NCI-H1092 treated with DMSO at 0.1 percent for 48 hours (cell line): ENCODE data around the gene ASAP2.

ENCODE experiments used
- DNase-seq: peaks from one replicate; lab custom pipeline; 2025; lab: John Stamatoyannopoulos, UW

The ASAP2 gene

GRCh38 chr2:9347411-9347881, 140.8 kb downstream of the ASAP2 start:
- DNase-seq: no peak

- no peak for DNase-seq
These were observed 147.7 kb downstream of the ASAP2 start for GRCh38 chr2:9354318-9354717.

- DNase-seq: no peak
These were observed 148.7 kb downstream of the ASAP2 start for GRCh38 chr2:9355270-9355669.

- no peak for DNase-seq
These were observed 149.1 kb downstream of the ASAP2 start for GRCh38 chr2:9355716-9356115.

DNA sequence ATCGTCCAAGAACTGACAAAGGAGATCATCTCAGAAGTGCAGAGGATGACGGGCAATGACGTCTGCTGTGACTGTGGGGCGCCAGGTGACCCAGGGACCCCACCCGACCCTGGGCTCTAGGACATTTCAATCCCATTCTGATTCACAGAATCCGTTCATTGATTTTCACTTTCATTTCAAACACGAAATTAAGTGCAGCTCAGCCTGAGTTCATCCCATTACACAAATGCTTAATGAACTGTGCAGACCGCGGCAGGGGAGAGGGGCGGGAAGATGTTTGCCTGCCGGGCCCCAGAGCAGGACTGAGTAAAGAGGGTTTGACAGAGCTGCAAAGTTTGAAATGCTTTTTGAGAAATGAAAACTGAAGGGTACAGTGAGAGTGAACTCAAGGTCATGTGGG, 149.6 kb downstream of the ASAP2 start:
- no peak for DNase-seq

DNA sequence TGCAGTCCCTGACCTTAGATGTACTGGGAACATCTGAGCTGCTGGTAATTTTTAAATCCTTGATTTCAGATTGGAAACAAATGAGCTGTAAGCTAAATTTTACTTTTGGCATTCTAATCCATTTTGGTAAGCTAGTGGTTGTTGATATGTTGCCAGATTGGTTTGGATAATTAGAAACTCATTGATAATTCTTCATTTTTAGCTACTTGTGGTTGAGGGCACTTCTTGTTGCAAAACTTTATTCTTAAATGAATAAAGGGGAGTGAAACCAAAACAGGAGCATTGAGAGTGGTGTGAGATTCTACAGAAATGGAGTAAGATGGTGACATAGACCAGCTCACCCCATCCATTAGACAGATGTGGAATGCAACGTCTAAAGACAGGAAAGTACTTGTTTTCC, 152.2 kb downstream of the ASAP2 start:
- DNase-seq: no peak

- DNase-seq: no peak
These were observed 152.9 kb downstream of the ASAP2 start for GRCh38 chr2:9359463-9359862.

DNA sequence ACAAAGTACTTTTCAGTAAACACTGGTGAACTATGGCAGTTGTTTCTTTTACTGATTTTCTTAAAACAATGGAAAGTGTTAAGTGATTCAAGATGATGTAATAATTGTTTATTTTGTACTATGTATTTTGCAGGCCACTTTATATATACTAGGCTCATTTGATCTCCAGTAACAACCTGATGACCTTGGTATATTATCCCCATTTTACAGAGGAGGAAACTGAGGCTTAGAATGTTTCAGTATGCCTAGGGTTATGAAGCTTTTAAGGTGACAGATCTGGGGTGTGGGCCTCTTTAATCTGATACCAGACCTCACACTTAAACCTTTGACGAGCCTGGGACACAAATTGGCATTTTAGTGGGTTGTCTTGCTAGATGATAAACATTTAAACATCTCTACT, 153.5 kb downstream of the ASAP2 start:
- no peak for DNase-seq

DNA sequence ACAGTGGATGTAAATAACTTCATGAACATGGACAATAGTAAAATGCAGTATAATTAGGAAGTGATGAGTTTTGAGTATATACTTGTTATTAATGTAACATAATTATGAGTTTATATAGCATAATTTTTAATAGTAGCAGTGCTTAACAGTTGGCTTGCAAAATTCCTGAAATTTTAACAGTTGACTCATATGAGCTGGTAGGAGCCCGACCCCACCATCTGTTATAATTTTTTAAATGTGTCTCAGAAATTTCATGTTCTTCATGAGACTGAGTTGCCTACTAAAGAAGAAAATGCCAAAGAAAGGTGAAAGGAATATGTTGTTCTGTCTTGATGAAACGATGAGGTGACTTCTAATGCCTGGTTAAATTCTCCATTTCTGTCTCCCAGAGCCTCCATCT, 154.1 kb downstream of the ASAP2 start:
- DNase-seq: no peak

DNA sequence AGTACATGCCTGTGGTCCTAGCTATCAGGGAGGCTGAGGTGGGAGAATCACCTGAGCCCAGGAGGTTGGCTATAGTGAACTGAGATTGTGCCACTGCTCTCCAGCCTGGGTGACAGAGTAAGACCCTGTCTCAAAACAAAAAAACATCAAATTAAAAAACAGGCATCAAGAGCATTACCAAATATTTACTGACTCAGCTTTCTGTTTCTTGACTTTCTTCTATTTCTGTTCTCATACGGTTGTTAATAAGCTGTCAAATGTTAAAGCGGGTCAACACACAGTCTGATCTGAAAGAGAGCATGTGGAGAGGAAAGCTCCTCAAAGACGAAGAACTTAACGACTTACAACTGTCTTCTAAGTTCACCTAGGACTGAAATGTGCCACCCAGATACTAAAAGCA, 157.8 kb downstream of the ASAP2 start:
- no peak for DNase-seq

GRCh38 chr2:9364791-9365497, 158.3 kb downstream of the ASAP2 start:
- no peak for DNase-seq

GRCh38 chr2:9365498-9366019, 158.9 kb downstream of the ASAP2 start:
- no peak for DNase-seq

- no peak for DNase-seq
These were observed 159.4 kb downstream of the ASAP2 start for GRCh38 chr2:9366026-9366425.

DNA sequence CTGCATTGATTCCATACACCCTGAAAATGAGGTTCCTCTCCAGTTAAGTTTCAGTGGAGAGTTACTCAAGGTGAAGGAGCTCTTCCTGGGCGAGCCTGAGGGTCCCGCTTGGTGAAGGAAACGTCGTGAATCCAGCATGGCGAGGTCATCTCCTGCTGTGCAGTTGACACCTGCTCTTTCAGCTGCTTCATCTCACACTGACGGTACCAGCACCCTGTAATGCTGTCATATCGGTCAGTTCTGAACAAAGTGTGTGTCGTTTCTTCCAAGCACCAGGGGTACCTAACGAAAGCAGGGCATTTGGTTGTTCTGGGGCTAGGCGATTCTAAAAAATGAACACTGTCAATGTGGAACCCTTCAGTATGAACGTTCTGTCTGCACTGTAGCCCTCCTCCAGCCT, 164.1 kb downstream of the ASAP2 start:
- no peak for DNase-seq

- peak; percentile 56 for DNase-seq
These were observed 166.4 kb downstream of the ASAP2 start for GRCh38 chr2:9373047-9373446.

GRCh38 chr2:9373476-9373875, 166.9 kb downstream of the ASAP2 start:
- no peak for DNase-seq

DNA sequence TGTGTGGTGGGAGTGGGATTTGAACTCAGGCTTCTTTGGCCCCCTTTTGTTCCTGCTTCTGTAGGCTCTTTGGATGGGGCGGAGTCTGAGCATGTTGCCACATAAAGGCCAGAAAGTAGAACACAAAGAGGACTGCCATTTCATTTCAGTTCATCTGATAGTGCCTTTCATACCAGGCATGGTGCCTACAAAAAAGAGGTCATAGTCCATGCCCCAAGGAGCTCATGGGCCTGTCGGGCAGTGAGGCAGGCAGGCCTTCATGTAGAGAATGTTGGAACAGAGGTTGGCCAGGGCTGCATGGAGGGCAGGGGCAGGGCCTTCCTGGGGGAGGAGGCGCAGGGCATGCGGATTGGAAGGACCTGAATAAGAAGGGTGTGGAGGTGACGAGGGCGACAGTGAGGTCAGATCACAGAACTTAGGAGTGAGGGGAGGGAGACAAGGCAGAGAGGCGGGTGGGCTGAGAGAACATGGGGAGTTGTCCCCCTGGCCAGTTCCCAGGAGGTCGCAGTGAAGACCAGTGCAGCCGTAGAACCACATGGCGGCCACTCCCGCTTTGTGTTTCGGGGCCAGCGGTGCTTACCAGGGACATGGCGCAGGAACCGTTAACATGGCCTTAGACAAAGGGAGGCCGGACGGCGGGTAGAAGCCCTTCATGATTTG, 167.6 kb downstream of the ASAP2 start:
- DNase-seq: no peak

DNA sequence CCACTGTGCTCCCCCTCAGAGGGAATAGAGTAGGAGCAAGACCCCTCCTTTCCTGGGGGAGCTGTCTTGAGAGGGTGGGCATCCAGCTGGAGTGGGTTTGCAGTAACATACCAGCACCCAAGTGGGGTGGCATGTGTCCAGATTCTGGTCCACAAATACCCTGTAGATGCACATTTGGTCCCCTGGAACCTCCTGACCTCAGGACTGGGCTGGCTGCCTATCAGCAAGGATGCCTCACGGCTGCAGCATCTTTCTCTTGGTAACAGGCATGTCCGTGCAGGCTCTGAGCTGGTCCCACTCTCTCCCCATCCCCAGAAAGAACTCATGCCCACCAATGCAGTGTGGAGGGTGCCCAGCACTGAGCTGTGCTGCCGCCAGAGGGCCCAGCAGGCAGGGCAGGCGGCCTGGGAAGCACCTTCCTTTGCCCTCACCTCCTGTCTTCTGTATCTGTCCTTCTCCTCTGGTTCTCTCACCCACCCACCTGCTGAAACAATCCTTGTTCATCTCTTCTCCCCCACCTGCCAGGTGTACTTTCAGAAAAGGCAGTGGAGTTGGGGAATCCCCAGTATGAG, 169.3 kb downstream of the ASAP2 start:
- DNase-seq: no peak

- DNase-seq: no peak
These were observed 171.0 kb downstream of the ASAP2 start for GRCh38 chr2:9377461-9378097.

- DNase-seq: no peak
These were observed 172.1 kb downstream of the ASAP2 start for GRCh38 chr2:9378433-9379390.

GRCh38 chr2:9379391-9379755, 172.8 kb downstream of the ASAP2 start:
- DNase-seq: no peak
